ENCODE results near the gene ZIK1.

ZIK1 gene

DNA sequence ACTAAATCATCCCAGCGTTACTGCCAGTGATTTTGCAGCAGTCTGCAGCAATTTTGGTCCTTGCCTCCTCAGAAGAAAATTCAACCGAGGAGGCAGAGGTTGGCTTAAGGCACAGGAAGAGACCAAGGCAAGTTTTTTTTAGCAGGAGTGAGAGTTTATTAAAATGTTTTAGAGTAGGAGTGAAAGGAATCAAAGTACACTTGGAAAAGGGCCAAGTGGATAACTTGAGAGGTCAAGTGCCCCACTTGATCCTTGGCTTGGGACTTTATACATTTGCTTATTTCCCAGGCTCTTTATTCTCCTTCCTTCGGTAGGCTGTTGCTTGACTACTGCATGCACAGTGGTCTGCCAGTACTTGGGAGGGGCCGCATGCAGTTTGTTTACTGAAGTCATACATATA, 27.2 kb downstream of the ZIK1 start:
- no peak for DNase-seq (ENCODE audit: low spot score)

DNA sequence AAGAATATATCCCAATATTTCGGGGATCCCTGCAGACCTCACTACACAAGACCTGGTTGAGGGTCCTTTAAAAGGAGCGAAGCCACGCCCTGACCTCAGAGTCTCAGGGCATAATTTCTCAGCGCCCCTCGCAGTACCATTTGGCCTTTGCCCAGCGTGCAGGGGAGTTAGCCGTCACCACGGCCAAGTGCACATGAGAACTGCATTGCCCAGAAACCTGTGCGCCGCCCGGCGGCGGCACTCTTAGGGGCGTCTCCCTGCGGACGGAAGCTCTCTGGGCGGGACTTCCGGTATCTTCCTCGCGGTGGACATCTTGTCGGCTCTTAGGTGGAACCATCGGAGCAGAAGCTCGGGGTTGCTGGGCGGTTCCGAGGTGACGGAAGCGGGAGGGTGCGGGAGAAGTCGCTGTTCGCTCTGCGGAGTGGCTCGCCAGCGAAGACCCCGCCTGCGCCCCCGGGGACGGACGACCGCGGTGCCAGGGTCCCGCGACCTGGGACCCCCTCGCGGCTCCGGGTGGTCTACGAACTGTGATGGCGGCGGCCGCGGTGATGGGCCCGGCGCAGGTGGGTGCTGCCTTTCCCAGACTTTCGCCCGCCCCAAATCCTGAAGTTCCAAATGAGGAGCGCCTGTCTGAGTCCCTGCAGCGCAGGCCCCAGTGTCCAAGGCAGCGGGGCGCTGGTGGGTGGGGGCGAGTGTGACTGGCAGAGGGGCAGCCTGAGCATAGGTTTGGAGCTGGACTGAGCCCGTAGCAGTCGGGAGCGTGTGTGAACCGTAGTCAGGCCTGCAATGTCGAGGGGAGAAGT, 30.2 kb downstream of the ZIK1 start, which contains the start of gene ZNF134:
TSS of gene ZNF134 (plus strand) at position 302 of the 803 bp plus-strand sequence. CDS start 5,227 bp downstream, outside the sequence.
- peak; percentile 89 for DNase-seq (ENCODE audit: low spot score)

GRCh38 chr19:57615346-57615745, 31.4 kb downstream of the ZIK1 start:
- no peak for DNase-seq (ENCODE audit: low spot score)

GRCh38 chr19:57620673-57621348, 36.9 kb downstream of the ZIK1 start:
- DNase-seq (ENCODE audit: low spot score) = no peak

DNA sequence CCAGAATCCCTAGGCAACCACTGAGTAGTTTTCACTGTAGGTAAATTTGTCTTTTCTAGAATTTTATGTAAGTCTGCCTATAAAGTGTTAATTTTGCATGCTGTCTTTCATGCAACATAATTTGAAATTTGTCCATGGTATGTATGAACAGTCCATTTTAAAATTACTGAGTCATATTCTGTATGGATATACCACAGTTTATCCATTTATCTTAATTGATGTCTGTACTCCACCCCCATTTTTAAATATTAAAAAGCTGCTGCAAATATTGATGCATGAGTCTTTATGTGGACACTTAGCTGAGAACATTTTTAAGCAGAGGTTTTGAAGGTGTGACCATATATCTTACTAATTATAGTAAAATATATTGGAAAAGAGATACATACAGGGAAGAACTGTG, 39.1 kb downstream of the ZIK1 start:
- DNase-seq (ENCODE audit: low spot score) = no peak

DNA sequence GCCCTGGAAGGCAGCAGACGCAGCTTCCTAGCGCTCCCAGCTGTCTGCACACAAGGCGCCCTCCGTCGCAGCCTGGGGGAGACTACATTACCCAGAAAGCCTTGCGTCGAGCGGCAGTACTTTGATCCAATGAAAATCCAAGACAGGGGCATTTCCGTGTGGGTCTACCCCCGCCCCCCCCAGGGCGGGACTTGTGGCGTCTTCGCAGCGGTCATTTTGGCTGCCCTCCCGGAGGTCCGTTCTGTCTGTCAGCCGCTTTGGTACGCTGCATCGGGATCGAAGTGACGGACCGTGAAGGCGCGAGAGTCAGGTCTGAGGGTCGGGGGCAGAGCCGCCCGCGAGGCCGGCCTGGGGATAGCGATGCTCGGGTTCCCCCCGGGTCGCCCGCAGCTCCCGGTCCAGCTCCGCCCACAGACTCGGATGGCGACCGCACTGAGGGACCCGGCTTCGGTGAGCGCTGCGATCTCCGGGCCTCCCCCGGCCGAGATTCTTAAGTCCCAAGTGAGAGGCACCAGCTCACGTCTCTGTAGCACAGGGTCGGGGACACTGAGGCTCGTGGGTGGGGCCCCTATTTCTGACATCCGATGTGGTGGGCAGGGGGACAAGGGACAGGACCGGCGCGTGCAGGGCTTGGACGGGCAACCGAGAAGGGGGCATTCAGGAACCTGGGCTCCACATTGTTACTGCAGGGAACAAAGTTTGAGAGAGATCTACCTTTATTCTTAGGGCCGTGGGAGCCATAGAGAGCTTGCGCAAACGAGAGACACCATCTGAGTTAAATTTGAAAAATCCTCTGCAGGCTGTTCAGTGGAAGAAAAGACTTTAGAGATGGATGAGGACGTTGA, 49.3 kb downstream of the ZIK1 start, which contains the start of gene ZNF211:
TSS of gene ZNF211 (plus strand) at position 182 of the 845 bp plus-strand sequence. CDS start at position 361, 179 bp downstream.
- DNase-seq (ENCODE audit: low spot score) = peak; percentile 94

DNA sequence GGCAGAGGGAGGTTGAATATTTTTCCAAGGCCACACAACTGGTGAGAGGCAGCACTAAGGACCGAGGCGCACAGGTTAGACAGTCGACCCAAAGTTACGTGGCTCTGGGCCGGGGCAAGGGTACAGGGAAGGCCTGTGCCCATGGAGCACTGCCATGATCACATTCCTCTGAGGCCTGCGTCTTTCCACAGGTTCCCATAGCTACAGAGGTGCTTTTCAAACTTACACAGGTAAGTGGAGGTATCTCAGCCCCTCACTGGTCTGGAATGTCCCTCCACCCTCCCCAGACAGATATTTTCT, 49.8 kb downstream of the ZIK1 start:
- DNase-seq (ENCODE audit: low spot score) = no peak

GRCh38 chr19:57637379-57637778, 53.4 kb downstream of the ZIK1 start:
- no peak for DNase-seq (ENCODE audit: low spot score)

DNA sequence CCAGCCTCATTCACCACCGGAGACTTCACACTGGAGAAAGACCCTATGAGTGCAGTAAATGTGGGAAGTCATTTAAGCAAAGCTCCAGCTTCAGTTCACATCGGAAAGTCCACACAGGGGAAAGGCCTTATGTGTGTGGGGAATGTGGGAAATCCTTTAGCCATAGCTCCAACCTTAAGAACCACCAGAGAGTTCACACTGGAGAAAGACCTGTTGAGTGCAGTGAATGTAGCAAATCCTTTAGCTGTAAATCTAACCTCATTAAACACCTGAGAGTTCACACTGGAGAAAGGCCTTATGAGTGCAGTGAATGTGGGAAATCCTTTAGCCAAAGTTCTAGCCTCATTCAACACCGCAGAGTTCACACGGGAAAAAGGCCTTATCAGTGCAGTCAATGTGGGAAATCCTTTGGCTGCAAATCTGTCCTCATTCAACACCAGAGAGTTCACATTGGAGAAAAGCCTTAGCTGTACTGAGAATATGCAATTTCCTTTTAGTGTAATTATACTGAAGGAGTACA, 57.8 kb downstream of the ZIK1 start:
- DNase-seq (ENCODE audit: low spot score) = no peak

DNA sequence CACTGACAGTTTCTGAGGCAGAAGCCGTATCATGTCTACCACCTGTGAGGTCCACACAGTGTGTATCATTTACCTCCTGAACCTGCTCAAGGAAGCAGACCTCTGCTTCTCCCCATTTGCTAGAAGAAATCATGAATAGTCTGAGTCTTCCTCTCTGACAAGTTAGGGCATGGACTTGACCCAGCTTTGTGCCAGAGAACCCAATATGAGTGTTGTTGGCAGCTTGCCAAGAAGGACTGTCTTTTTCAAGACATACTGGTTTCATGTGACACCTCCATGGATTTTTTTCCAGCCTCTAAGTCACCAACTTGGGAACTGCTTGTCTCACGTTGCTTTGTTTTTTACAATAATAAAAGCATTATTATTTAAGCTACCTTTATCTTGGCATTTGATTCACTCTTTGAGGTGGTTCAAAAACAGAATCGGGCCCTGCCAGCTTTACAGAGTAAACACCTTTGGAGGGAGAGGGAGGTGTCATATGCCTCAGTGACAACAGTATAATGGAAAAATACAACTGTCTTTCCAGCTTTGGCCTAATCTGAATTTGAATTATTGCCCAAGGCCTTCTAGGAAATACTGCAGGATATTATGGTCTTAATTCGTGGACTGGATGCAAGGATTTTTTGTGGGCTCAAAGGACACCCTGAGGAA, 58.6 kb downstream of the ZIK1 start:
- no peak for DNase-seq (ENCODE audit: low spot score)
